ENCODE measurements around the gene KLHDC10.
"Not testable (repeated sequence)": the region's sequence is repeated elsewhere in the genome, so short reads cannot be mapped to it uniquely, and the experiment has no call there.

KLHDC10 gene

GRCh38 chr7:130069978-130070860 is at the start of gene KLHDC10:
KLHDC10 (plus strand) TSS chr7:130070534; CDS start chr7:130070644, 110 bp downstream.
- DNase-seq: peak; percentile 93

- DNase-seq: no peak
Measured at GRCh38 chr7:130021105-130021834, 49.1 kb upstream of the KLHDC10 start.

GRCh38 chr7:130022115-130022514 is 48.2 kb upstream of the KLHDC10 start:
- DNase-seq: no peak

- DNase-seq: no peak
Measured at GRCh38 chr7:130022623-130023175, 47.6 kb upstream of the KLHDC10 start.

GRCh38 chr7:130024390-130024789 is 45.9 kb upstream of the KLHDC10 start:
- no peak for DNase-seq

GRCh38 chr7:130032698-130033097 is 37.6 kb upstream of the KLHDC10 start:
- no peak for DNase-seq

GRCh38 chr7:130037703-130038102 is 32.6 kb upstream of the KLHDC10 start:
- DNase-seq: no peak

- DNase-seq: no peak
Measured at GRCh38 chr7:130040576-130040975, 29.8 kb upstream of the KLHDC10 start.

GRCh38 chr7:130047831-130048230 is 22.5 kb upstream of the KLHDC10 start:
- no peak for DNase-seq

- DNase-seq: no peak
Measured at GRCh38 chr7:130048906-130049305, 21.4 kb upstream of the KLHDC10 start.

GRCh38 chr7:130052250-130052649 is 18.1 kb upstream of the KLHDC10 start:
- not testable (repeated sequence) for DNase-seq

- DNase-seq: not testable (repeated sequence)
Measured at GRCh38 chr7:130055198-130055597, 15.1 kb upstream of the KLHDC10 start.

GRCh38 chr7:130062246-130062645 is 8.1 kb upstream of the KLHDC10 start:
- DNase-seq: no peak

GRCh38 chr7:130063036-130063435 is 7.3 kb upstream of the KLHDC10 start:
- peak; percentile 76 for DNase-seq

- not testable (repeated sequence) for DNase-seq
Measured at GRCh38 chr7:130064580-130064926, 5.8 kb upstream of the KLHDC10 start.

GRCh38 chr7:130065500-130066152 is 4.7 kb upstream of the KLHDC10 start:
- DNase-seq: no peak

- DNase-seq: no peak
Measured at GRCh38 chr7:130069179-130069977, 956 bp upstream of the KLHDC10 start.

- DNase-seq: no peak
Measured at GRCh38 chr7:130070861-130071622, 708 bp downstream of the KLHDC10 start.

- peak; percentile 31 for DNase-seq
Measured at GRCh38 chr7:130071701-130072622, 1.6 kb downstream of the KLHDC10 start.

GRCh38 chr7:130079846-130080394 is 9.6 kb downstream of the KLHDC10 start:
- no peak for DNase-seq

Measured in stimulated activated CD4-positive, alpha-beta T cell treated with anti-CD3 and anti-CD28 coated beads, Interleukin-4, amount 100 ng/mL, for 1 hour (primary cell).